Activated CD4-positive, alpha-beta T cell treated with anti-CD3 and anti-CD28 coated beads for 1 hour (primary cell): Measurements from ENCODE around the gene BRI3BP.
A peak's percentile ranks its signal among the peaks of the same experiment; 100 is the strongest.
"Not testable (repeated sequence)": the region's sequence is repeated elsewhere in the genome, so short reads cannot be mapped to it uniquely, and the experiment has no call there.

Experiments
- DNase-seq: peaks from one replicate; pipeline ENCODE4 v3.0.0-alpha.2; 2020

BRI3BP gene

DNA sequence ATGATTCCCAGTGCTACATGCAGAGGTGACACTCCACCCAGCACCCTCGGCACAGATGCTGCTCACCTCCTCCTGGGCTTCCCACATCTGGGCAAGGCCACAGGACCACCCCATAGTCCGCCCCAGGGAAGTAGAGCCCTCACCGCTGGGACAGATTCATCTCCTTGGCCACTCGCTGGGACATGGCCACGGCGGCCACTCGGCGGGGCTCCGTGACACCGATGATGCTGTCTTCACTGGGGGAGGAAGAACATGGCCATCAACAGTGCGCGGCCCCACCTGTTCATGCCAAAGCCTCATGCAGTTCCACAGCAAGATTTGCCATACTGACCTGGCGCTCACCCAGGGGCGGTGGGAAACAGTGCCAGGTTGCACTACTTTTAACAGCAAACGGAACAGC lies 18.2 kb upstream of the BRI3BP start:
- no peak for DNase-seq

DNA sequence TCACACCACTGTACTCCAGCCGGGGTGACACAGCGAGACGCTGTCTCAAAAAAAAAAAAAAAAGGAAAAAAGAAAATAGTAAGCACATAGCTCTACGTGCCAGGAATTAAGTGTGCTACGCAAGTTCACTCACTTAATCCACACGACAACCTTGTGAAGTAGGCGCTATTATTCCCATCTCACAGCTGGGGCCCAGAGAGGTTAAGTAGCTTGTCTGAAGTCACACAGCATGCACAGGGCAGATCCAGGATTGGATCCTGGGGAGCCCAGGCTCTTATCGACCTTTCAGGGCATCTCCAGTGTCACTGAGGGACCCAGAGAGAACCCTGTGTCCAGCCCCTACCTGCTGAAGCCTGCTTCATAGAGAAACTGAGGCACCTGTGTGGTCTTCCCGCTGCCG lies 16.4 kb upstream of the BRI3BP start:
- no peak for DNase-seq

DNA sequence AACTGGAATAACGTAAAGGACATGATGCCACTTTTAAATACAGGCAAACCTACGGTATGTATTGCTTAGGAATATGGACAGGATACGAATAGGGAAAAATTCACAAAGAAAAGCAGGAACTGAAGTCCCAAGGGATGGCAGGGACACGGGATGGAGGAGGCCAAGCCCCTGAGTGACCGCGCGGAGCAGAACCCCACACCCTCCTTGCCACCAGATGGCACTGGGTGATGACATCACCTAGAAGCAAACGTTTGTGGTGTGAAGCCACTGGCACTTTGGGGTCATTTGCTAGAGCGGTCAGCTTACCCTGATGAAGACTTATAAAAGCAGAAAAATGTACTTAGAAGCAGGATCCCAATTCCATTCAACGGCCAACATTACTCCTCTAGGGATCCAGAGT lies 13.9 kb upstream of the BRI3BP start:
- DNase-seq: no peak

DNA sequence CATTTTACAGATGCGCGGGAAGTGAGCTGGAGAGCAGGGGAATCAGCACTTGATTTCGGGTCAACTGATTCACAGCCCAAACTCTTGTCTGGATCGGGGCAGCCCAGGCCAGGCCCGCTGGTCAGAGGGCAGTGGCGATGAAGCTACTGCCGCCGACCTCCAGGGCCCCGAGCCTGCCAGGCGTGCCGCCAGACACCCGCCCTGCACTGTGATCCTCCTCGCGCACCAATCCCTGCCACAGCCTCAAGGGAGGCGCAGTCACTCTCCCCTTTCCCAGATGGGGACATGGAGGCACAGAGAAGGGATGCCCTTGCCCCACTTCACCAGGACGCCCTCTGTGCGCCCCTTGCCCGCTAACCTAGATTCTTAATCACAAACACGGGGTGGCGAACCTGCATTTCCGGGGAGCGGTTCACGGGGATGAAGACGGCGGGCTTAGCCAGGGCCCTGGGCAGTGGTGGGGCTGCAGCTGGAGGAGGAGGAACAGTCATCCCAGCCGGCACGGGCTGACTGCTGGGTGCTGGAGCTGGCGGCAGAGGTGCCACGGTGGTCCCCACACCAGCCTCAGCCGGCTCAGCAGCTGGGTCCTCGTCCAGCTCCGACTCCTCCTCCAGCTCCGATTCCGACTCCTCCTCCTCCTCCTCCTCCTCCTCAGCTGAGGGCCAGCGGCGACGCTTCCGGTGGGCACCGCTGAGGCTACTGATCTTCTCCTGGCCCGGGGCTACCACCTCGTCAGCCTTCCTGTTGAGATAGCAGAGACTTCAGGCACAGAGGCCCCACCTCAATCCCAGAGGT lies 13.2 kb upstream of the BRI3BP start:
- no peak for DNase-seq

DNA sequence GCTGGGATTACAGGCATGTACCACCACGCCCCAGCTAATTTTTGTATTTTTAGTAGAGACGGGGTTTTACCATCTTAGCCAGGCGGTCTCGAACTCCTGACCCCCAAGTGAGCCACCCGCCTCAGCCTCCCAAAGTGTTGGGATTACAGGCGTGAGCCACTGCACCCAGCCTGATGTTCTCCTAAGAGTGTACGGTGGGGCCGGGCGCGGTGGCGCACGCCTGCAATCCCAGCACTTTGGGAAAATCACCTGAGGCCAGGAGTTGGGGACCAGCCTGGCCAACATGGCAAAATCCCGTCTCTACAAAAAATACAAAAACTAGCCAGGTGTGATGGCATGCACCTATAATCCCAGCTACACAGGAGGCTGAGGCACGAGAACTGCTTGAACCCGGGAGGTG lies 6.6 kb upstream of the BRI3BP start:
- not testable (repeated sequence) for DNase-seq

DNA sequence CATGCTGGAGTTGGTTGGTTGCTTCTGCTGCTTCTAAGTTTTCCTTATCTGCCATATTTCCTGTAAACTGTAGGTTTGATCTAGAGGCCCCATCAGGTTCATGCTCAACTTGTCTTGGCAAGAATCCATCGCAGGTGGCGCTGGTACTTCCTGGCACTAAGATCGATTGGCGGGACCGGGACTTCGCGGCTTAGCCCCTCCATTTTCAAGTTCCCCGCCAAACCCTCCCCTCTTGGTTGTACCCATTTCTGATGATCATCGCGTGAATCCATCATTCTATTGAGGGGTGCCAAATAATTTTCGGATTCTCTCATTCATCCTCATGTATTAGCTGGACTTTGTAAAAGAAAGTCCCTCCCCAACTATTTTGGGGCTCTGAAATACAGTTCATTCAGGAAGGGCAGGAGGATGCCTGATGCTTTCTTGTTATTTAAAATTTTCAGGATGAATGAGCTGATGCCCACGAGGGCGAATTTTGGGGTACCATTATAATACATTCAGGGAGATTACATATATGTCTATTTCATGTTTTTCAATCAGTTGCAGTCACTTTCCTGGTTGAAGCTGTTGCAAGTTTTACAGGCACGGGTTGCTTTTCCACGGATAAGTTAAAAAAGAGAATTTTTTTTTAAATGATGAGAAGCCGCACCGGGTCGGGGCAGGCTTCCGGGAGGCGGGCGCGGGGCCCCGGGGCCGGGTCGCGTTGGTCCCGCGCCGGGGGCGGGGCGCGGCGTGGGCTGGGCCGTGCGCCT lies 395 bp upstream of the BRI3BP start:
- peak; percentile 69 for DNase-seq

DNA sequence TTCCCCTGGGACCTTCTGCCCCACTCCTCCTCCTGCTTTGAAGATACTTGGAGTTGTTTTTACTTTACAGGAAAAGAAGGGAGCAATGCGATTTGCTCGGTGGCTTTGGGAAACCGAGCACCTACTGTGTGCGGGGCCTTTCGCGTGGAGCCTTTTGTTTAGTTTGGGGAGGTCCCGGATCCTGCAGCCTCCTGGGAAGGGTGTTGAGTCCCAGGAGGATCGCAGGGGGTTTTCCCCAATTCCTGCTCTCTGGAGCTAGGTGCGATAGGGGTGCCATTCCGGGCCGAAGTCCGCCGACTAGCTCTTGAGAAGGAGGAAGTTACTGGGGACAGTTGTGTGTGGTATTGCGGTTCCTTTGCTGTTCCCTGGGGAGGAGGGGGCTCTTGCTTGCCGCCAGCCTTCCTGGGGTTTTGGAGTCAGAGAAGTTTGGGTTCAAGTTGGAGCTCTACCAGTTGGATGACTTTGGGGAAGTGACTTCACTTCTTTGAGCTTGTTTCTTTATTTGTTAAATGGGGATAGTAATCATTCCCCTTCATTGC lies 1.1 kb downstream of the BRI3BP start:
- no peak for DNase-seq

DNA sequence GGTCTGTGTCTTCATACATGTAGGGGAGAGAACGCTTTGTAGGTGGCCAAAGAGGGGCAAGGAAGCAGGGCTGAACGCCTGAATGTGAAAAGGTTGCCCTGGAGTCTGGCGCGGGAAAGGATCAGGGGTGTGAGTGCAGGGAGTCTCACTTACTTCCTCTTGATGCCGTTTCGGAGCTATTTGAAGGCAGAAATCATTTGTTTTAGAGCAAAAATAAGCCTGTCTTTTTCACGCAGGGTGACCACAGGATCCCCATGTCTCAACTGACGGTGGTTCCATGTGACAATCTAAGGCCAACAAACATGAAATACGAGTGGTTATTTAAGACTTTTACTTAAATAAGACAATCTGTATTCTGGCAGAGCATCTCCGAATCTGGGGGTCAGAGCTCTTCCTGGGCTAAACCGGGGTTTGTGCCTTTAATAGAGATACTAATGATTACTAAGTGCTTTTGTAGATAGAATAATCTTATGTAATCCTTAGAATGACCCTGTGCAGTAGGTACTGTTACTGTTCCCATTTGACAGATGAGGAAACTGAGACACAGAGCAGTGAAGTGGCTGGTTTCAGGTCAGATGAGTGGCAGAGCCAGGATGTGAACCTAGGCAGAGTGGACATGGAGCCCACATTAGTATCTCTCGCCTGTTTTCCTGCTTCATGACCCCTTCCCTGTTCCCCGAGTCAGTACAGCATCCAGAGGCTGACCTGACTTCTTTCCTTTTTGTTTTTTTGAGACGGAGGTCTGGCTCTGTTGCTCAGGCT lies 1.9 kb downstream of the BRI3BP start:
- no peak for DNase-seq

DNA sequence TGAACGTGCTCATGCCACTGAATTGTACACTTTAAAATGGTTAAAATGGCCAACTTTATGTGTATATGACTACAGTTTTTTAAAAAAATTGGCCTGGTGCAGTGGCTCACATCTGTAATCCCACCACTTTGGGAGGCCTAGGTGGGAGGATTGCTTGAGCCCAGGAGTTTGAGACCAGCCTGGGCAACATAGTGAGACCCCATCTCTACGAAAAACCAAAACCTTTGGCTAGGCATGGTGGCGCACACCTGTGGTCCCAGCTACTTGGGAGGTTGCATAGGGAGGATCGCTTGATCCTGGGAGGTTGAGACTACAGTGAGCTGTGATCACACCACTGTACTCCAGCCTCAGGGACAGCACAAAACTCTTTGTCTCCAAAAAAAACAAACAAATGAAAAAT lies 5.3 kb downstream of the BRI3BP start:
- no peak for DNase-seq

DNA sequence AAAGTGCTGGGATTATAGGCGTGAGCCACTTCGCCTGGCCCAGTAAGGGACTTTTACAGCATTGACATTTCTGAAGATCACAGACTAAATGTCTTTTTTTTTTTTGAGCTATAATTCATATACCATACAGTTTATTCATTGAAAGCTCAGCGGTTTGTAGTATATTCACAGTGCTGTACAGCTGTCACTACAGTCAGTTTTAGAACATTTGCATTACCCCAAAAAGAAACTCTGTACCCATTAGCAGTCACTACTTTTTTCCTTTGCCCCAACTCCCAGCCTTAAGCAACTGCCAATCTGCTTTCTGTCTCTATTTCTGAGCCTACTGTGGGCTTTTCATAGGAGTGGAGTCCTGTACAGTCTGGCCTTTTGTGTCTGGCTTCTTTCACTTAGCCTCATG lies 8.2 kb downstream of the BRI3BP start:
- no peak for DNase-seq

DNA sequence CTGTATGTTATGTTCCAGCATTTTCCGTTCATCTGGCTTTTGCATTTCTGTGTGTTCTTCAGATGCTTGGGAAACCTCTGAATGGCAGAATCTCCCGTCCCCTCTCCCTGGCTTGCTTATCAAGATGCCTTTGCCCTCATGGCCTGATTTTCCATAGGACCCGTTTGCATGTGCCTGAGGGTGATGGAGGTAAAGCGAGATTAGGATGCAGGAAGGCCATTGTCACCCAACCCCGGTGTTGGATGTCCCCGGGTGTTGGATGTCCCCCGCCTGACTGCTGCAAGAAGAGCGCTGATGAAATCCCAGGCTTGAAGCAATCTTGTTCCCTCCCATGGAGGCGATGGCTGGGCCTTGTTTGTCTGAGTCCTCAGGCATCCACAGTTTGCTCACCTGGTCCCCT lies 9.6 kb downstream of the BRI3BP start:
- DNase-seq: no peak

DNA sequence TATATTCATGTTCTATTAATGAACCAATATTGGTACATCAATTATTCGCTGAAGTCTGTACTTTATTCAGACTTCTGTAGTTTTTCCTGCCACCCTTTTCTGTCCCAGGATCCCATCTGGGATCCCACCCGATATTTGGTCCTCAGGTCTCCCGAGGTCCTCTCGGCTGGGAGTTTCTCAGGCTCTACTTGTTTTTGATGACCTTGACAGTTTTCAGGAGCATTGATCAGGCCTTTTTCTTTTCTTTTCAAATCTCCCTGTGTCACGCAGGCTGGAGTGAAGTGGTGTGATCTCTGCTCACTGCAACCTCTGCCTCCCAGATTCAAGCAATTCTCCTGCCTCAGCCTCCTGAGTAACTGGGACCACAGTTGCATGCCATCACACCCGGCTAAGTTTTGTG lies 11.2 kb downstream of the BRI3BP start:
- no peak for DNase-seq

DNA sequence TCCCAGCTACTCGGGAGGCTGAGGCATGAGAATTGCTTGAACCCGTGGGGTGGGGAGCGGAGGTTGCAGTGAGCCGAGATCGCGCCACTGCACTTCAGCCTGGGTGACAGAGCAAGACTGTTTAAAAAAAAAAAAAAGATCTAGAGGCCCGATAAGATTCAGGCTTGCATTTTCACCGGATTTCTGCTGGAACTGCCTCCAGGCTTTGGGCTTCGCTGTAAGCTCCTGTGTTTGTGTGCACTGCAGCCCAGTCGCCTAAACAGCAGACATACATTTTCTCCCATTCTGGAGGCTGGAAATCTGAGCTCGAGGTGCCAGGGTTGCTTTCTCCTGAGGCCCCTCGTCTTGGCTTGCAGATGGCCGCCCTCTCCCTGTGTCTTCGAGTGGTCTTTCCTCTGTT lies 12.2 kb downstream of the BRI3BP start:
- no peak for DNase-seq

DNA sequence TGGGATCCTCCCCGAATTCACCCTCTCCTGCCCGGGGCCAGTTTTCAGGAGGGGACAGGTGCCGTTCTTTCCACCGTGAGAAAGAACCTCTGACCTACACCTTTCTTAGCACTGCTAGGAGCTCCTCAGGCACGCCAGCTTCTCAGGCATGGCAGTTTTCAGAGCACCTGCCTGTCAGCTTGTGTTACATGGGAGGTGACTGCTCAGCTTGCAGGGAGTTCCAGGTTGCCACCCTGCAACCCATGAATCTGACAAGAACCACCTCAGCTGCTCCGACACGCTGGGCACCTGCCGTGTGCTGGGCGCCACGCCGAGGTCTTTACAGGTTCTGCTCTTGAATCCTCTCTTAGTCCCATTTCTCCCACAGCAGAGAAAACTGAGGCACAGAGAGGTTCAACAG lies 12.9 kb downstream of the BRI3BP start:
- DNase-seq: no peak

DNA sequence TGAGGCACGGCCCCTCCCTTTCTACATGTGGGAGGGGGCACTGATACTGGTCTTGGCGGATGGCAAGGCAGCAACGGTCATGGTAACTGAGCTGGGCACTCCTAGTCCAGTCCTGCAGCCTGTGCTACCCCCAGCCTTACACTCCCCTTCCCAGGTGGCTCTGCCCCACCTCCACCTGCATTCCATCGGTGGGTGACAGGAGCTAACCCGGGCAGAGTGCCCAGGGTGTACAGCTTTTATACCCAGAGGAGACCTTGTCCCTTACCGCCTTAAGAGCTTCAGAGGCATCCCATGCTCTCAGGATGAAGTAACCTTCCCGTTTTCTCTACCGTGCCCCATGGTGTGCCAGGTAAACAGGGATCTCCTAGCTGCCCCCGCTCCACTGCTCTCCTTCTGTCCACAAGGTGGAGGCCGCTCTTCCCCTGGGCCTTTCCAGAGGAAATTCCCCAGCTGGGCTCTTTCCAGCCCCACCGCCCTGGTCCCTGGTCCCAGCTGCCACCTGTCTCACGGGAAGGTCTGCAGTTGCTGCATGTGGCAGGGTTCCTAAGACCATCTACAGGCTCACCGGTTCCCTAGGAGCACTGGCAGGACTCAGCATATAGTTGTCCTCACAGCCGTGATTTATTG lies 20.5 kb downstream of the BRI3BP start:
- no peak for DNase-seq

DNA sequence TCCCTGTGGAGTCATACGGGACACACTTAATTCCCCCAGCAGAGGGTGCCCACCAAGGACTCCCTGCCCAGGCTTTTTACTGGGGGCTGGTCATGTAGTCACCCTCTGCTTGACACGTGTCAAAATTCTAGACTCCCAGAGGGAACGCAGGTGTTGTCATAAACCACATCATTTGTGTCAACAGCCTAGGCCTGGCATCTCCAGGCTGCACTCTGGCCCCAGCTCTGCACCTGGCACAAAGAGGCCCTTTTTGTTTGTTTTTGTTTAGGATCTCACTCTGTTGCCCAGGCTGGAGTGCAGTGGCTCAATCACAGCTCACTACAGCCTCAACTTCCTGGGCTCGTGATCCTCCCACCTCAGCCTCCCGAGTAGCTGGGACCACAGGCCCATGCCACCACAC lies 21.1 kb downstream of the BRI3BP start:
- no peak for DNase-seq

DNA sequence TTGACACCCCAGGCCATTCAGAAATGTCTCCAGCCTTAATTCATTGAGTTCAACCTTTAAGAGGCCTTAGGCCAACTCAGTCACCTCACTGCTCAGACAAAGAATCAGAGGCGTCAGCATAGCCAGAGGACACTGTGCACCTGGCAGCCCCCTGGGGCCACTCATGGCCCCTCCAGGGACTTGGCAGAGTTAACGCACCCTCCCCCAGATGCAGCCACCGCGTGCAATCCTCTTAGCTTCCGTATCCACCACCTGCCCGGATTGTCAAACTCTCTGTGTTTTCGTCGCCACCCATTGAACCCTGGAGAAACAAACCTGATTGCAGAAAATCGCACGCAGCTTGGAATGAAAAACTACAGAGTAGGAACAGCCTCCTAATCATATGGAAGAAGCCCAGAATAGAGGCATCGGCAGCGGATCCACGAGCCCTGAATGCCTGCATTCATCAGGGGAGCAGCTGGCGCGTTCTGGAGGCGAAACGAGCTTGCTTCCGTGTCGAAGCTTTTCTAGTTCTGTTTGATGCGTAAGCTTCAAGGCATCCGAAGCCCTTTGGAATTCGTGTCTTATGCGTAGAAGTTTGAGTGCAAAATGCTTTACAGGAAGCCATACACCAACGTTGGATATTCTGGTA lies 22.4 kb downstream of the BRI3BP start:
- DNase-seq: no peak

DNA sequence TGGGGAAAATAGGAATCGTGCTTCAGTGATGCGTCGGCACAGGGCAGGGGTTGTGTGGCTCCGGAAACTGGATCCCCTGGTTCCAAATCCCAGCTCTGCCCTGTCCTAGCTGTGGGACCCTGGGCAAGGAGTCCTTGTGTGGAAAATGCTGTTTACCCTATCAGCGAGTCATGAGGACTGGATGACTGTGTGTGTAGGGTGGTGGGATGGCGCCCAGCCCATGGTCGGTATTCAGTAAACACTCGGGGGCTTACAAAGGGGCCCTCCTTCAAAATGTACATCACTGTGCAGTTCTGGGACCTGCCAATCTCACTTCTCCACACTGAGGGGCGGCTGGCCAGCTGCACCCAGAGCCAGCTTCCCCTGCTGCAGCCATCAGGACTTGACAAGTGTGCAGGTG lies 24.4 kb downstream of the BRI3BP start:
- no peak for DNase-seq

DNA sequence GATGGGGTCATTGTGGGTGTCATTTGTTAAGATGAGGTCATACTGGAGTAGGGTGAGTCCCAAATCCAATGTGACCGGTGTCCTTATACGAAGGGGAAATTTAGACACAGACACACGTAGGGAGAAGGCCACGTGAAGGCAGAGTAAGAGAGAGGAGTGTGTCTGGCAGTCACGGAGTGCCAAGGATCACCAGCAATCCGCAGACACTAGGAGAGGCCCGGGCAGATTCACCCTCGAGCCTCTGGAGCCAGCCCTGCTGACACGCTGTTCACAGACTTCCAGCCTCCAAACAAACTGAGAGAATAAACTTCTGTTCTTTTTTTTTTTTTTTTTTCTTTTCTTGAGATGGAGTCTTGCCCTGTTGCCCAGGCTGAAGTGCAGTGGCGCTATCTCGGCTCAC lies 24.9 kb downstream of the BRI3BP start:
- no peak for DNase-seq

DNA sequence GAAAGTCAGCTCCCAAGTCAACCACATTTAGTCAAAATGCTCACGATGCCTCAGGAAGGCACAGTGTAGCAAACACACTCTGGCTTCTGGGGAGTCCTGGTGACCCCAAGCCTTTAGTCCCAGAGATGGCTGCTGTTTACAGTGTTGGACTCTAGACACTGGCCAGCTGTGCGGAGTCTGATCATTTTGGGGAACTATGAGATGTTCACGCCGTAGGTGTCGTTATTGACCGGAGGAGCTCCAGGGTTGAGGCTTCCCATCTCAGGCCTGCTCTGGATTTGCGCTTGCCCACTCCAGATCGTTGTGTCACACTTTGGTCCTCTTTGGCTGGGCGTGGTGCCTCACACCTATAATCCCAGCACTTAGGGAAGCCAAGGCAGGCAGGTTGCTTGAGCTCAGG lies 27.7 kb downstream of the BRI3BP start:
- no peak for DNase-seq

DNA sequence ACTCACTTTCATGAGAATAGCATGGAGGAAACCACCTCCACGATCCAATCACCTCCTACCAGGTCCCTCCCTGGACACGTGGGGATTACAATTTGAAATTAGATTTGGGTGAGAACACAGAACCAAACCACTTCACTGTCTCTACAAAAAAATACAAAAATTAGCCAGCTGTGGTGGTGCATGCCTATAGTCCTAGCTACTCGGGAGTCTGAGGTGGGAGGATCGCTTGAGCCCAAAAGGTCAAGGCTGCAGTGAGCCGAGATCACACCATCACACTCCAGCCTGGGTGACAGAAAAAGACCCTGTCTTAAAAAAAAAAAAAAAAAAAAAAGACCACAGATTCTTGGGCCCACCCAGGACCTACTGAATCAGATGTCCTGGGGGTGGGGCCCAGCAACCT lies 28.3 kb downstream of the BRI3BP start:
- no peak for DNase-seq

DNA sequence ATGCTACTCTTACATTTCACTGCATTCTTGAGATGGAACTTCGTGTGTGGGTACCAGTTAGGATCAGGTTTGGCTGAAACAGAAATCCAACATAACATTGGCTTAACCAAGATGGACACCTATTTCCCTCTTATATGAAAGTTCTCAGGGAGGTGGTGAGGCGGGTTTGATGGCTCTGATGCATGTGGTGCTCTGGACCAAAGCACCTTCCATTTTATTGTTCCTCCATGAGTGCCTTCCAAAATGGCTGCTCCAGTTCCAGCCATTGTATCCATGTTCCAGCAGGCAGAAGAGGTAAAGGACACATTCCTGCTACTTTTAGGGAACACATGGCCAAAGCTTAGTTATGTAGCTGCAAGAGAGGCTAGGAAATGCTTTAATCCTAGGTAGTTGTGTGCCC lies 29.6 kb downstream of the BRI3BP start:
- no peak for DNase-seq
